PC-3 (cell line): ENCODE measurements around the gene USP30.

Source experiments
- EZH2 ChIP-seq: fragments of 300-600 bp; sonication (generic); IDR thresholded peaks from one replicate; pipeline ENCODE4 v1.6.1; 2017; ENCODE audit warnings: antibody characterized with exemption, mild to moderate bottlenecking, low read length; ENCODE audit not compliant: unreplicated experiment
- EZH2phosphoT487 ChIP-seq: fragments of 300-600 bp; sonication (generic); IDR thresholded peaks from 2 replicates; pipeline ENCODE4 v1.6.1; 2018; ENCODE audit warnings: mild to moderate bottlenecking, antibody characterized with exemption, low read length, borderline replicate concordance
- TF ChIP-seq, protein P1 (sequence below): fragments of 300-600 bp; sonication (generic); conservative IDR thresholded peaks from 2 replicates; pipeline ENCODE4 v1.5.1; 2017; ENCODE audit warnings: antibody characterized with exemption, low read depth, mild to moderate bottlenecking, low read length

DNA sequence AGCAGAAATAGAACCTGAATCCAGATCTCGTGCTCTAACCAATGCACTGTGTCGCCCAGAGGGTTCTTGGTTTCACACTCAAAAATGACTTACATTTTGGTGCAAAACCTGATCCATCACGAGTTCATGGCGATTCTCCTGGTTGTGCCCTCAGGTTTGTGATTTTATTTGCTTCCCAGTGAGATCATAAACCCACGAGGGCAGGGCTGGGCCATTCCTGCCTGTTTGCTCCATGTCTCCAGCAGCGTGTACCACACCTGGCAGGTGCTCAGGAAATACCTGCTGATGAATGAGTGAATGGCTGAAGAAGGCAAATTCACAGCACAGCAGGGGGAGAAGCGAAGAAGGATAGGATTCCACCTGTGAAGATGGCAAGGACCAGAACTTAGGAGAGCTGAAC is 73.4 kb downstream of the USP30 start:
- TF ChIP-seq, protein P1, sequence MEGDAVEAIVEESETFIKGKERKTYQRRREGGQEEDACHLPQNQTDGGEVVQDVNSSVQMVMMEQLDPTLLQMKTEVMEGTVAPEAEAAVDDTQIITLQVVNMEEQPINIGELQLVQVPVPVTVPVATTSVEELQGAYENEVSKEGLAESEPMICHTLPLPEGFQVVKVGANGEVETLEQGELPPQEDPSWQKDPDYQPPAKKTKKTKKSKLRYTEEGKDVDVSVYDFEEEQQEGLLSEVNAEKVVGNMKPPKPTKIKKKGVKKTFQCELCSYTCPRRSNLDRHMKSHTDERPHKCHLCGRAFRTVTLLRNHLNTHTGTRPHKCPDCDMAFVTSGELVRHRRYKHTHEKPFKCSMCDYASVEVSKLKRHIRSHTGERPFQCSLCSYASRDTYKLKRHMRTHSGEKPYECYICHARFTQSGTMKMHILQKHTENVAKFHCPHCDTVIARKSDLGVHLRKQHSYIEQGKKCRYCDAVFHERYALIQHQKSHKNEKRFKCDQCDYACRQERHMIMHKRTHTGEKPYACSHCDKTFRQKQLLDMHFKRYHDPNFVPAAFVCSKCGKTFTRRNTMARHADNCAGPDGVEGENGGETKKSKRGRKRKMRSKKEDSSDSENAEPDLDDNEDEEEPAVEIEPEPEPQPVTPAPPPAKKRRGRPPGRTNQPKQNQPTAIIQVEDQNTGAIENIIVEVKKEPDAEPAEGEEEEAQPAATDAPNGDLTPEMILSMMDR: no peak
- TF ChIP-seq EZH2phosphoT487: no peak
- no peak for TF ChIP-seq EZH2
